Osteocyte (in vitro differentiated cells): Measurements from ENCODE around the gene OR4S2. TPM values are rescaled to one million over a fixed set of nuclear protein-coding genes. Genes with fewer than 3 reads are reported as not detected.

Experiments used
- DNase-seq: peaks from one replicate; pipeline ENCODE4 v3.0.0; 2021; ENCODE audit warnings: mixed read lengths; ENCODE audit not compliant: unreplicated experiment; ENCODE audit errors: extremely low spot score
- H3K27ac Mint-ChIP-seq: one replicate; pipeline ENCODE4 v1.8.0; 2021; ENCODE audit warnings: mild to moderate bottlenecking, mixed read lengths; ENCODE audit not compliant: unreplicated experiment
- H3K27me3 Mint-ChIP-seq: one replicate; pipeline ENCODE4 v1.8.0; 2021; ENCODE audit warnings: mixed read lengths; ENCODE audit not compliant: unreplicated experiment
- H3K36me3 Mint-ChIP-seq: one replicate; pipeline ENCODE4 v1.8.0; 2021; ENCODE audit warnings: mixed read lengths; ENCODE audit not compliant: unreplicated experiment
- H3K4me1 Mint-ChIP-seq: one replicate; pipeline ENCODE4 v1.8.0; 2021; ENCODE audit warnings: mixed read lengths; ENCODE audit not compliant: unreplicated experiment
- H3K4me3 Mint-ChIP-seq: one replicate; pipeline ENCODE4 v1.8.0; 2021; ENCODE audit warnings: mild to moderate bottlenecking, moderate library complexity, mixed read lengths; ENCODE audit not compliant: unreplicated experiment
- H3K9me3 Mint-ChIP-seq: one replicate; pipeline ENCODE4 v1.8.0; 2021; ENCODE audit warnings: mixed read lengths; ENCODE audit not compliant: unreplicated experiment
- CTCF ChIP-seq: fragments of 200-600 bp; sonication (generic); IDR thresholded peaks from 2 replicates; pipeline ENCODE4 v1.5.0; 2021; ENCODE audit warnings: antibody characterized with exemption, mild to moderate bottlenecking, moderate library complexity
- total RNA-seq: library from RNA; stranded (reverse); gene quantifications from 2 replicates; pipeline ENCODE4 v1.2.1, GENCODE V29; 2021

The OR4S2 gene
- total RNA-seq, 1 donor from 2014 or later, result not detected

- Mint-ChIP-seq H3K27ac (no peak overlapping the region), H3K9me3 (peaks cover 6% of the 10 kb centered on the region), H3K4me1 (no peaks in the 10 kb centered on the region), H3K4me3 (no peak overlapping the region), H3K36me3 (no peaks in the 10 kb centered on the region), H3K27me3 (no peaks in the 10 kb centered on the region)
- DNase-seq, result no peak
- no peak for TF ChIP-seq CTCF
Observed at GRCh38 chr11:55655096-55655495, 7.0 kb downstream of the OR4S2 start.

- H3K4me1 Mint-ChIP-seq, result no peaks in the 10 kb centered on the region
- no peak overlapping the region for H3K4me3 Mint-ChIP-seq
- H3K9me3 Mint-ChIP-seq, result peaks cover 3% of the 10 kb centered on the region
- DNase-seq, result no peak
- TF ChIP-seq CTCF, result no peak
- H3K27ac Mint-ChIP-seq, result no peak overlapping the region
- H3K36me3 Mint-ChIP-seq, result no peaks in the 10 kb centered on the region
- no peaks in the 10 kb centered on the region for H3K27me3 Mint-ChIP-seq
Observed at GRCh38 chr11:55658031-55658573, 10.0 kb downstream of the OR4S2 start.

DNA sequence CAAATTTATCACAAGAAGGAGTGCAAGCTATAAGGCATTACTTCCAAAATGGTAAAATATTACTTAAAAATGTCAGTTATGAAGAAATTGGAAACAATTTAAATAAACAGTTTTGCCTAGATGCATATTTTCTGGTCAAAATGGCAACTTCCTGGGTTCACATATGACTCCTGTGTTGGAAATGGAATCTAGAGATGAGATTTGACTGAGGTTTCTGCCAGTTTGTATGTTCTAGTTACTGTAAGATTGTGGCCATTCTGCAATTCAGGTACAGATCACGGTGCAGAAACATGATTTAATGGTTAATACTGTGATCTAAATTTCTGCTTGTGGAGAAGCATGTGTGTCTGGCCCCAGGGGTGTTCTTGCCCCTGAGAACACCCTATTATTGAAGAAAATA lies 10.5 kb downstream of the OR4S2 start:
- no peak for DNase-seq
- H3K36me3 Mint-ChIP-seq, result no peaks in the 10 kb centered on the region
- H3K27me3 Mint-ChIP-seq, result no peaks in the 10 kb centered on the region
- peaks cover 5% of the 10 kb centered on the region for H3K9me3 Mint-ChIP-seq
- no peak for TF ChIP-seq CTCF
- H3K27ac Mint-ChIP-seq, result no peak overlapping the region
- H3K4me1 Mint-ChIP-seq, result no peaks in the 10 kb centered on the region
- H3K4me3 Mint-ChIP-seq, result no peak overlapping the region

- no peak within 1 kb of the TSS for H3K27ac Mint-ChIP-seq
- H3K4me3 Mint-ChIP-seq, result no peak within 1 kb of the TSS
- no peaks in the 10 kb centered on the region for H3K27me3 Mint-ChIP-seq
Observed at GRCh38 chr11:55661901-55662300, 13.8 kb downstream of the OR4S2 start, which contains the start of gene OR4C6. Gene OR4C6 (plus strand): TSS chr11:55662201. CDS start chr11:55665167, 2,966 bp downstream.

DNA sequence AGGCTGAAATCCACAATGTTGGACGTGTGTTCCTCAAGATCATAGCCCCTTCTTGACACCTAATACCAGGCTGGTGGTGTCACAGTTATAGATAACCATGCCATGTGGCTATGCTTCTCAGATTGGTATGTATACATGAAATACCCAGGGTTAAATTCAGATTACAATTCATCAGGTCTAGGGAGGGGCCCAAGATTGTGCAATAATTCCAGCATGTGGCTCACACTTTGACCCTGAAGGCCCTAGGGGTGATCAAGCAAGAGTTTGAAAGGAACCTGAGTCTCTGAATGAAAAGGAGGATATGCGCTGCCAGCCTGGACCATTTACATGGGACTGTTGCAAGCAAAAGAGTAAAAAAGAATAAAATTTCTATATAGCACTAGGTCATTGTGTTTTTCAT lies 21.2 kb downstream of the OR4S2 start:
- Mint-ChIP-seq H3K4me1 (no peaks in the 10 kb centered on the region), H3K27ac (no peak overlapping the region), H3K9me3 (peaks cover 16% of the 10 kb centered on the region), H3K36me3 (no peaks in the 10 kb centered on the region), H3K4me3 (no peak overlapping the region), H3K27me3 (no peaks in the 10 kb centered on the region)
- DNase-seq, result no peak
- TF ChIP-seq CTCF, result no peak

More at GRCh38 chr11:55661901-55662300, 13.8 kb downstream of the OR4S2 start, which contains the start of gene OR4C6:
- peaks cover 20% of the 10 kb centered on the region for H3K9me3 Mint-ChIP-seq
- no peaks in the 10 kb centered on the region for H3K36me3 Mint-ChIP-seq
- TF ChIP-seq CTCF, result no peak
- H3K4me1 Mint-ChIP-seq, result no peaks in the 10 kb centered on the region
- DNase-seq, result no peak
